HK-2 (cell line): Measurements from ENCODE around the gene CMKLR1.
A peak's percentile ranks its signal among the peaks of the same experiment; 100 is the strongest.

Experiments
- DNase-seq: peaks from one replicate; pipeline ENCODE4 v3.0.0-alpha.2; 2018; ENCODE audit not compliant: unreplicated experiment

Gene CMKLR1

DNA sequence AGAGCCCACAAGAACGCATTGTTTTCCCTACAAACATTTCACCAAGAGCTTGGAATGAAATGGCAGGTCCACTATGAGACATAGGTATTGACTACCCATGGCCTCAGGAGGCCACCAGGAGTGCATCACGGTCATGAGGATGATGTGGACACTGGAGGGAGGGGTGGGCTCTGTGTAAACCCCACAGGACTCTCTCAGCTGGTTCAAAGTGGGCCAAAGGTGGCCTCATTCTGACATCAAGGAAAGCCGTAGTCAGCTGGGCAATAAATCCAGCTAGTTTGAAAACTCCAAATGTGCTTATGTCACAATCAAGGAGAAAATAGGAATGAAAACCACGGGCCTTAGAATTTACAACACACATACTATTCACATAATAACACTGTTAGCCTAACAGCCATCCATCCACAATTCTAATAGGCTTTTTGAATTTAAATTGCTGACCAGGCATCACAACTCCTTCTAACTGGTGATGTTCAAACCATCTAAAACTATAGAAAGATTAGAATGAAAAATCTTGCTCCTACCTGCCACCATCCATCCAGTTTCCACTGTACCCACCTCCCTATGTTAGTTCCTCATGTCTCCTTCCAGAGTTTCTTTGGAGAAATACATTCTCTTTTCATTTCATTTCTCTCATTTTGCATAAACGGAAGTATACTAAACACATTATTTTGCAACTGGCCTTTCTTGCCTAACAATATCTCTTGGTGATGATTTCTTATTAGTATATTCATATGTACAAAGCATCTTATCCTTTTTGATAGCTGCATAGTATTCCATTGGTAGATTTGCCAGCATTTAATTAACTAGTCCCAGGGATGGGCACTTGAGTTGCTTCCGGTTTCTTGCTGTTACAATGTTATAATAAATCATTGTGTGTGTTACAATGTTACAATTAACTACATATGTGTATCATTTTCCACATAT lies 21.5 kb downstream of the CMKLR1 start:
- no peak for DNase-seq

DNA sequence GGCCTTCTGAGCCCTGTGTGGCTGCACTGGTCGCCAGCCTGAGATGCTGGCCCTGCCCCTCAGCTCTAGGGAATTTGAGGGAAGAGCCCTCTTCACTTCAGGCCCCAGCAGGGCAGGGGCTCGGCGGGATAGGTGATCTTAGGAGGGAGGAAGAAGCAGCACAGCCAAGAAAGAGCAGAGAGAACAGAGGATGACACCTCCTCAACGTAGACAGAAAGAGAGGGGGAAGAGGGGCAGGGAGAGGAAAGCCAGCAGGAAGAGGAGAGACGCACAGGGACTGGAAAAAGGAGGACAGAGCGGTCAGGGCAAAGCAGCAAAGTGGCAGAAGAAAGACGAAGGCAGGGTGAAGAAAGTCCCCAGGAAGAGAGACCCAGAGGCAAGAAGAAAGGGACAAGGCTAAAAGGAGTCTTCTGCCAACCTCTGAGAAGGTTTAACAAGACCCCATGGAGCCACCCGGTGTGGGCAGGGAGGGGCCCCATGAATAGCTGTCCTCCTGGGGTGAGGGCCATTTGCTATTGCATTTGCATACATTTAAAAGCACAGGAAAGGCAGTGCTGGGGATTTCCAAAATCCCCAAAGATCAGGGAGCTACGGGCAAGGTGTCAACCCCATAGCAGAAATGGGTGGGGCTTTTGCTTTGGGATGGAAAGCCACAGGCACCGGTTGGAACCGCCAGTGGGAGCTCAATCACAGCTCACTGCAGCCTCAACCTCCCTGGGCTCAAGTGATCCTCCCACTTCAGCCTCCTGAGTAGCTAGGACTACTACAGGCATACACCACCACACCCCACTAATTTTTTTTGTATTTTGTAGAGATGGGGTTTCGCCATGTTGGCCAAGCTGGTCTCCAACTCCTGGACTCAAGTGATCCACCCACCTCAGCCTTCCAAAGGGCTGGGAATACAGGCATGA lies 22.7 kb downstream of the CMKLR1 start:
- no peak for DNase-seq

DNA sequence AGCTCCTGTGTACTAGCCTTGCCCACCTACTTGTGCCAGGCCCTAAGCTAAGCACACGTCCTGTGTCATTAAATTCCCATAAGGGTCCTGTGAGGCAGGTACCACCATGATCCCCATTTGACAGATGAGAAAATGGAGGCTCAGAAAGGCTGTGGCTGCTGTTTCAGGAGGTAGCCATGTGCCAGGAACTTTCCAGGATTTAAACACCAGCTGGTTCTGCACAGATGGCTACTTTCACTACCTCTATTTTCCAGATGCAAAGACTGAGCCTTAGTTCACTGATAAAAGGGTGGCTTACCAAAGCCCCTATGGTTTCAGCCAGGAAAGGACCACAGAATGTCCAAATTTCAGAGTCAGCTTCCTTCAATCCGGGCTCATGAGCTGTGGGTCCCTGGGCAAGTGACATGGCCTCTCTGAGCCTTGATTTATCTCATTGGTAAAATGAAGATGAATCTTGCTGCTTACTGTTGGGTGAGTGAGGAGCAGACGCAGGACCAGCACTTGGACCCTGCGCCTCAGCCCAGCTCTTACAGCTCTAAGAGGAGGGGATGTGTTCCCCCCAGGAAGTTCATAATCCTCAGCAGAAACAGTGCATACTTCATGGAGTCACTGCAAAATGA lies 23.5 kb downstream of the CMKLR1 start:
- DNase-seq: no peak

DNA sequence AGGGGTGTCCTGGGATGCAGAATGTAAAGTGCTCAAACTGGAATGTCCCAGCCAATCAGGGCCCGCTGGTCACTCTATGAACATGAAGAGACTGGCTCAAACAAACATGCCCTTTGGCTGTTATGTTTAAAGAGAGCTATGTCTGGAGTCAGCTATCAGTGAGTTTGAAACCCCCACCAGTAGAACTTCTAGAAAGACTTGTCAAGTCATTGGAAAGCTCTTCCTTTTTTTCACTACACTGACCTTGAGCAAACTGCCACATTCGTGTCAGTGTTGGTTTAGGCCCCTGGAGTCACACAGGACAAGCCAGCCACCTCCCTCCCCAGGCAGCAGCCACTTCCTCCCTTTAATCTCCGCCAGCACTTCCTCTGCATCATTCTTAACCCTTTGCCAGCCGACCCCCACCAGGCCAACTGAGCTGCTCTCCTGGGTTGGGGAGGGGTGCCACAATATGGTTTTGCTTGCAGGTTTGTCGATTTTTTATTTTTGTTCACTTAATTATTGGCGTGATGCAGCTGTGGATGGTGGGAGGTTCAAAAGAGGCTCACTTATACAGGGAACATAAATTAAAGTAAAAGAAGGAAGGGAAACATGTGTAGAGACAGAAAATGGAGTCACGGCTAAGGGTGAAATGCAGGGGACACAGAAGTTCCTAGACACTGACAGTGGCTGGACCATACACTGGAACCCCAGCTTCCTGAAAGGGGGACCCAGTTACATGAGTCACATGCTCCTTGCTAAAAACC lies 25.3 kb downstream of the CMKLR1 start:
- no peak for DNase-seq

DNA sequence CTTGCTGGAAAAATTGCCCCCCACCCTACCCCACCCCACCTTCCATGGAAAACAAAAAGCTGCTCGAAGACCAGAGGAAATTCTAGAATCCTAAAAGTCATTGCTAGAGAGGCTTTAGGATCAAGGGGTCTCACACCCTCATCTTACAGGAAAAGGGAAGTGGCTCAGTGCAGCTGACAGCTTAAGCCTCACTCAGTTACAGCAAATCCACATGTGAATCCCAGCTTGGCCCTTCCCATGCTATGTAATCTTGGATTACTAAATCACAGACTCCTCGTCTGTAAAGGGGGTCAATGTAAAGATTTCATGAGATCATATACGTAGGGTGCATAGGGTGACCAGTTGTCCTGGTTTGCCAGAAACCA lies 25.9 kb downstream of the CMKLR1 start:
- no peak for DNase-seq

DNA sequence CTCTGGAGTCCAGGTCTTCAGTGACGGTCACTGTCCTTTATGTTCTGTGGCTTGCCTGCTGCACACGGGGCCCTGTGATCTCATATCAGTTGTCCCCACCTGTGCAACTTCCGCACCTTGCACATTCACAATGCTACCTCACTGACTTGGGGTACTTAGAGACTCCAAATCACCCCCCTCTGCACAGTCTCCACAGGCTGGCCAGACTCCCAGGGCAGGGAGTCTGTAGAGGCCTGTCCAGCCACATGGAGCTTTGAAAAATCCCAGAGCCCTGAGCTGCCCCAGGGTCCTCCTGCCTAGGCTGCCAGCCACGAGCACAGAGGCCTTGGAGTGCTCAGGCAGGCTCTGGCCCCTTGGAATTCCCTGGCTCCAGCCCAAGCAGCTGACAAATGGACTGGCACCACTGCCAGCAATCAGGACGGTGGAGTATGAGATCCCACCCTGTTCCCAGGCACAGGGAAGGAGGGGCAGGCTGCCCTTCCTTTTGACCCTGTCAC lies 26.4 kb downstream of the CMKLR1 start:
- no peak for DNase-seq

DNA sequence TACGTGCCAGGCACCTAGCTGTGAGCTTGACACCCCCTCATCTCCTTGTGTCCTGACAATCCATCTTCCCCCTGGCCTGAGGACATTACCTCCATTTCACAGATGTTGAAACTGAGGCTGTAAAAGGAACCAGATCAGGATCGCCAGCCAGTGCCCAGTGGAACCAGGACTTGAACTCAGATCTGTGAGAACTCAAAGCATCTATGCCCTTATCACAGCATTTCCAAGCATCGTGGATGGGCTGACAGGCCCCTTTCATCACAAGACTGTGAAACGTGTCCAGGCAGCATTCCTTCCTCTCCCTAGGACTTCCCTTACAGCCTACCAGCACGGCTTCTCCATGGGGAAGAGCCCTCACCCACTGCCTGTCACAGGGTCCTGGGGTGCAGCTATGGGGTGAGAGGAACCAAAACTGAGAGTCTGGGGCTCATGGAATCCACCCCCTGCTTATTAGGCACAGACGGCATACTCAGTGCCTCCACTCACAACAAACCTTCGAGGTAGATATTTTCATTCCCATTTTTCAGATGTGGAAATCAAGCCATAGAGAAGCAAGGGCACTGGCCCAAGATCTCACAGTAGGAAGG lies 26.9 kb downstream of the CMKLR1 start:
- no peak for DNase-seq

DNA sequence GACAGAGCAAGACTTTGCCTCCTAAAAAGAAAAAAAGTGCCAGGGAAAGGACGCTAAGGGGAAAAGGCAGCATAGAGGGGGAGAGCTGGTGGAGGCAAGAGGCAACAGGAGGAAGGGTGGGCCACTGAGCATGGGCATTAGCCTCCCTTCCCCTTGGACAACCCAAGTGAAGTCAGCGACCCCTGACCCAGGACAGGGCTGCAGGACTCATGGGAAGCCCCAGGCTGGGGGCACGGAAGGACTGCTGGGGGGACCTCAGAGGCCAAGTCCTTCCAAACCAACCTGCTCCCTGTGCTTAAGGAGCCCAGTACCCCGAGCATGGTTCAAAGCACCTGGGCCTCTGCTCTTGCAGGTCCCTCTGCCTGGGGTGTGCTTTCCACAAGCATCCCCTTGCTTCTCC lies 27.5 kb downstream of the CMKLR1 start:
- no peak for DNase-seq

DNA sequence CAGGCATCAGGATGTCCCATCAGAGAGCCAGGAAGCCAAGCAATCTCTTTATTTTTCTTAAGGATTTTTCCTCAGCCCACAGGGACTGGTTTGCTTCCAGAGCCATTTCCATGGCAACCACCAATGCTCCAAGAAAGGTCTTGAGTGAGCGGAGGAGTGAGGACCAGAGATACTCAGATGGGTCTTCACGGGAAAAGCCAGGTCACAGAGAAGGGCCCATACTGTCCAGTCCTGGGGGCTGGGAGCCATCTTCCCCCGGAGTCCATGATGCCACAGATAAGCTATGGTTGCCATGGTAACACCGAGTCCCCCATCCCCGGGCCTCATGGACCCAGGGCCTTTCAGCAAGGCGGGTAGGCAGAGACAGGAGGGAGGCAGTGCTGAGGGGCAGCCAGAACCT lies 28.6 kb downstream of the CMKLR1 start:
- DNase-seq: no peak

DNA sequence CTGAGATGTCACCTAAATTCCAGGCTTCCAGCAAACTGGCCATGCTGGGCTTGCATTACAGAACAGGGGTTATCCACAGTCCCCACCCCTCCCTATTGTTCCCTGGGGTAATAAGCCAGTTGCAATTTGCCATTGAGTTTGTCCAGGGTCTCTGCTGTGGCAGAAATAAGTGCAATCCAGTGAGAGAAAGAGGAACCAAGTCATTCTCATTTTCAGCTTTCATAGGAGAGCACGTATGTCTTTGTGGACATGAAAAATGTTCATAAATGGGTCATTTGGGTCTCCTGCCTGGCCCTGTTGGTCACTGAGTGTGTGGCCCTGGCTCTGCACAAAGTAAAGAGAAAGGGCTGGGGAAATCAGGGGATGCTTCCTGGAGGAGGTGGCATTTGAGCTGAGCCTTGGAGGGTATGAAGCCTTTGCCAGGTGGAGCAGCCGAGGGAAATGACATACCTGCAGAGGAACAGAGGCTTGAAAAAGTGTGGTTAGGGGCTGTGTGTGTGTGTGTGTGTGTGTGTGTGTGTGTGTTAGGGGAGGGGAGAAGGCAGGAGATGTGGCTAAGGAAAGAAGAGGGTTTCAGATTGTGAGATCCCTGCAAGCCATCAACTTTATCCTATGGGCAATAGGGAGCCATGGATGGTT lies 29.3 kb downstream of the CMKLR1 start:
- DNase-seq: no peak

DNA sequence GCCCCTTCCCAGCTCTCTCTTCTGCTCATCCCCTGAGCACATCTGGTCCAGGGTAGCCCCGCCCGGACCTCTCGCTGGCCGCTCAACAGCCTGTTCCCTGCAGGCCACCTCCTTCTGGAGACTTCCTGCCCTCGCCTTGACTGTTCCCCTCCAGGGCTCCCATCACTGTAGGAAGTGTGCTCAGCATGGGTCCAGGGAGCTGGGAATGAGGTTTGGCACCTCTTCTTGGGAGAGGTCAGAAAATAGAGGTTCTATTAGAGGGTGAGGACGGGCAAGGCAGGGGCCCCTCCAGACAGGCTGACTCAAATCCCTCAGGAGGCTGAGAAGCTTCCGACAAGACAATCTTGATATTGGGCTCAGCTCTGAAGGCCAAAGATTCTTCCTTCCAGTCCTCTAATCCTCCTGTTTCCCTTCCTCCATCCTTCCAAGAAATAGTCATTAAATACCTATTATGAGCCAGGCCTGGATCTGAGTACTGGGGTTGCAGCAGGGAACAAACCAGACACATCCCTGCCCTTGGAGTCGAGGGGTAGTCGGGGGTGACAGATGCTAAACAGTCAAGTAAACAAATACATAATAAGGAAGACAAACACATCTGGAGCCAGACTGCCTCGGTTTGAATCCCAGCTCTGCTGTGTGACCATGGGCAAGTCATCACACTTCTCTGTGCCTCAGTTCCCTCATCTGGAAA lies 30.6 kb downstream of the CMKLR1 start:
- no peak for DNase-seq

DNA sequence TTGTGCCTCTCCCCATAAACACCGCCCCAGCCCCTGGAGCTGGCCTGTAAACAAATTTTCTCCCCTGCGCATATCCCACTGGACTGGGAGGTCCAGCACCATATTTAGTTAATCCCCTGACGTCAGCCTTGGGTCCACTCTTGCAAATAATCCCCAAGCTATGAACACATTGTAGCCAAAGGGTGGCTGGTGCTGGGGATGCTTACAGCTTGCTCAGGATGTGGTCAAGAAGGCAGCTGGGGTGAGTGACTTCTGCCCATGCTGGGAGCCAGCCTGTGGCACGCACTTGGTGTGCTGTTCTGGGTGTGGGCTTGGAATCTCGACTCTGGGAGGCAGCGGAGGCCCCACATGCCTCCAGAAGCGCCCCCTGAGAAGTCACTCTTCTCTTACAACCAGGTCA lies 32.1 kb downstream of the CMKLR1 start:
- DNase-seq: no peak

DNA sequence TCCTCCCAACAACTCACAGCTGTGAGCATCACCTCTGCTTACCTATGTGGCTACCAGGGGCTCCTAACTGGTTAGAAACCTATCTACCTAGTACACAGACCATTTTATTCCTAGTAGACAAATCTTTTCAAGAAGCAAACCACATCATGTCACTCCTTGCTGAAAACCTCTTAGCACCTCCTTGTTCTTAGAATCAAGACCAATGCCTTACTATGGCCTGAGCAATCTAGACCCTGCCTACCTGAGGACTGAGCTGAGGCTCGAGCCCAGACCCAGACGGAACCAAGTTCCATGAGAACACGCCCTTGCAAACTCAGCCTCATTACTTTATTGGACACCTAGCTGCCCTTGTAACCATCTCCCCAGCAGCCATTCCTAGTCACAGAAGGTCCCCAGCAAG lies 32.6 kb downstream of the CMKLR1 start:
- DNase-seq: no peak

DNA sequence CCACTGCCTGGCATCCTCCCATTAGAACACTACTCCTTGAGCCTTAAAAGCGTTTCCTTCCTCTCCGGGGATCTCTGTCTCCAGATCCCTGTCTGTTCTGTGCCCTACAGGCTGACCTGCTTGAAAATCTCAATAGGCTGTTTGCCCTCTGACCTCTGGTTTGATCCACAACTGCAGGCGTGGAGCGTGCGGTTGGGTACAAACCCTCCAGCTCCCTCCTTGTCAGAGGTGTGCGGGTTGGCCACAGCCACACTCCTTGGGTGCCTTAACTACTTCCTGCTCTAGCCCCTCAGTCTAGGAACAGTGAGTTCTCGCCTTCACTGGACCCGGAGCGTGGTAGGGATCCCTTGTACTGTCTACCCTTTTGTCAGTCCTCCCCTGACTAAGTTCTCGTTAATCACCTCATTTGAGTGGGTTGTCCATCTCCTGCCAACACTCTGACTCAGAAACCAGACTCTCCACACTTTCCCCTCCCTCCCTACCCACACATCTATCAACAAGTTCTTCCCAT lies 33.1 kb downstream of the CMKLR1 start:
- DNase-seq: peak; percentile 17

DNA sequence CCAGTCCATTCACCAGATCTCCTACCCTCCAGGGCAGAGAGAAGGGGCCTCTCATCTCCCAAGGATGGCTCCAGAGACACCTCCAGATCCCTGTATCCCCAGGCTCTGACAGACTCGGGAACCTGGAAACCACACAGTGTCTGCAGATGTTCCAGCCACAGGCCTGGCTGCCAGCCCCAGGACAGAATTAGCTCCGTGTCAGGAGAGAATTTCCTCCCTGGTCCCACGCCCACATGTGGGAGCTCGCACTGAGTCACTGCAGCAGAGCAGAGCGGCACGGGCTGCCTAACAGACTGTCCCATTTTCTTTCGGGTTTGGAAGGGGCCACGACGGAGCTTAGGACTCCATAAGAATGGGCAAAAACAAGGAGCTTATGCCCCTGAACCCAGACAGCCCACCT lies 33.6 kb downstream of the CMKLR1 start:
- DNase-seq: peak; percentile 44

DNA sequence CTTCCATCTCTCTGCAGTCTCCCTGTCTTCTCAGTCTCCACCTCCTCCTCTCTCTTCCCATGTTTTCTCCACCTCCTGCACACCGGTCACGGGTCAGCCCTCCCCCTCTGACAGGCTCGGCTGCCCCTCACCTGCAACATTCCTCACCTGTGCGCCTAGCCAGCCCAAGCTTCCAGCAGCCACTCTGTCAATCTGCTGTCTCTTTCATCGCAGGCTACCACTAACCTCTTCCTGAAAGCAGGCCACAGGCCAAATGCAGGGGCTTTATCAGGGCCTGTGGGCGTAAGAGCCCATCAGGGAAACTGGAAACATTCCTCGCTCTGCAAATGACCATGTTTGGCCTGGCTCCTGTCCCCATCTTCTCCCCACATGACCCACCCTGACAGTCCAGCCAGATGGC lies 34.5 kb downstream of the CMKLR1 start:
- DNase-seq: no peak

DNA sequence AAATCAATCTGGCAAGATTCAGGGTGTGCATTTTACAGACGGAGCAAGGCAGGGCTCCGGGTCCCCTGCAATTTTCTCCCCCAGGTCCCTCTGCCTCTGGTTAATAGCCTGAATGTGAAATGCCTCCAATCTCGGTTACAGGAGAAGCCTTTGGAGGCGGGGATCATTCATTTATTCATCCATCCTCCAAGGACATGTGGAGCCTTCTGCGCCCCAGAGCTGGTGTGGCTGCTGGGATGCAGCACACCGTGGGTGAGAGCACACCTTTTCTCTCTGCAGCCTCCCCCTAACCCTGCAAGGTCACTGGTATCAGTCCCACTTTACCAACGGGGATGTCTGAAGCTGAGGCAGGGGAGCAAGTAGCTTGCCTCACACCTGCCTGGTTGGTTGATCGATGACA lies 35.4 kb downstream of the CMKLR1 start:
- DNase-seq: no peak

DNA sequence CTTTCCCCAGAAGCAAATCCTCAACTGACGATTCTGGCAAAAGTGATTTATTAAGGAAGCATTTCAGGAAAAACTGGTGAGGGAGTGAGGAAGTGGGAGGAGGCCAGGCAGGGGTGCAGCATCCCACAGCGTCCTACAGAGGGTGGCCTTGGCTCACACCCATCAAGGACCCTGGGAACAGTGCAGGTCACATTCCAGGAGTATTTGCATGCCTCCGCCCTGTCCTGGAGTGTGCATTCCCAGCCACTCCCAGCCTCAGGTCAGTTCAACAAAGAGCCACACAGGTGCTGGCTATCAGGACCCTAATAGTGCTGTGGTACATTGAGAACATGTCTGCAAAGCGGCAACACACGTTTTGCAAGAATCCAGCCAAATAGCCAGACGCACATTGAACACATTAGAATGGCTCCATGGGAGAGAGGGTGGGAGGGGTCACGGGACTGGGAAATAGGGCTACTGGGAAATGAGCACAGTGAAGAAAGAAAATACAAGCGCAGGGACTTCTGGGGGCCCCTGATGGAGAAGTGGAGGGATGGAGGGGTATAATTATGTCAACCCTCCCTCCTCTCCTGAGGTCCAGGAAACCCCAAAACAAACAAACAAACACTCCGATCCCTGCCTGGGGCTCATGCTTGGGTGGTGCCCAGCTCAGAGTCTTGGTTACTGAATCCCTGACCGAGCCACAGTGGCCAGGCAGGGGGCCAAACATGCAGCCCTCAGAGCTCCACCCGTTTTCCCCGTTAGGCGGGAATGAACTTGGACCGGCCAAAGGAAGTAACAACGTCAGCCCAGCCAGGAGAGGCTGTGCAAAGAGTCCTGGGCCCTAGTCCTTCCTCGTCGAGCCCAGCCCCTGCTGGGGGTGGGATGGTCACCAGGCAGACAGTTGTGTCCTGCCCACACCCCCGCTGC lies 36.5 kb downstream of the CMKLR1 start:
- no peak for DNase-seq

DNA sequence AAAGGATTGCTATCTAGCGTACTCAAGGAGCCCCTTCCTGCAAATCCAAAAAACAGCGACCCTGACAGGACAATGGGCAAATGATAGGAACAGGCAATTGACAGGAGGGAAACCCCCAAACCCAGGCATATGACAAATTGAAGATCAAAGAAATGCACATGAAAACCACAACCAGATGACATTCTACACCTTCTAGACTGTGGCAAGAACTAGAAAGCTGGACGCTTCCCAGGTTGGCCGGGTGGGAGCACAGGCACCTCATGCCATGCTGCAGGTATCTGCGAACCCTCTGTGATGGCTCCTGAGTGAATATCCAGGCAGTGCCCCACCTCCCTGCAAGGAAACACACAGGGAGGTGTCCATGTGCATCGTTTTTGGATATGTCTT lies 37.1 kb downstream of the CMKLR1 start:
- no peak for DNase-seq
